Hematopoietic multipotent progenitor cell treated with erythropoietin and hydrocortisone succinate and interleukin-3 and kit ligand, for 8 days (in vitro differentiated cells): Measurements from ENCODE around the gene FOXA3.

Experiments used
- DNase-seq: peaks from one replicate; pipeline ENCODE4 v3.0.0-alpha.2; 2015

Gene FOXA3

GRCh38 chr19:45897261-45897812 is 33.2 kb downstream of the FOXA3 start:
- no peak for DNase-seq

- DNase-seq = no peak
Measured at GRCh38 chr19:45899253-45899652, 35.1 kb downstream of the FOXA3 start.

- no peak for DNase-seq
Measured at GRCh38 chr19:45899919-45900589, 35.9 kb downstream of the FOXA3 start.

- peak; percentile 68 for DNase-seq
Measured at GRCh38 chr19:45900738-45901431, 36.8 kb downstream of the FOXA3 start.

- DNase-seq = peak; percentile 16
Measured at GRCh38 chr19:45901432-45901911, 37.3 kb downstream of the FOXA3 start.

- peak; percentile 20 for DNase-seq
Measured at GRCh38 chr19:45901912-45902650, 38.0 kb downstream of the FOXA3 start, which contains the start of gene MYPOP. Gene MYPOP (minus strand): TSS chr19:45902613. CDS start chr19:45901773, 840 bp downstream.

- peak; percentile 97 for DNase-seq
Measured at GRCh38 chr19:45902651-45903625, 38.8 kb downstream of the FOXA3 start.

GRCh38 chr19:45905011-45905410 is 40.9 kb downstream of the FOXA3 start:
- no peak for DNase-seq

GRCh38 chr19:45906221-45906620 is 42.1 kb downstream of the FOXA3 start:
- no peak for DNase-seq

GRCh38 chr19:45908956-45909355 is 44.8 kb downstream of the FOXA3 start:
- DNase-seq = no peak

- DNase-seq = no peak
Measured at GRCh38 chr19:45911291-45911690, 47.2 kb downstream of the FOXA3 start.

GRCh38 chr19:45913874-45914830 is 50.0 kb downstream of the FOXA3 start, which contains the start of gene NANOS2:
Gene NANOS2 (minus strand): TSS chr19:45914778. CDS start chr19:45914693, 85 bp downstream.
- DNase-seq = peak; percentile 25

- peak; percentile 50 for DNase-seq
Measured at GRCh38 chr19:45917421-45918091, 53.4 kb downstream of the FOXA3 start.

- no peak for DNase-seq
Measured at GRCh38 chr19:45918721-45919120, 54.6 kb downstream of the FOXA3 start.

GRCh38 chr19:45919678-45920077 is 55.6 kb downstream of the FOXA3 start:
- DNase-seq = no peak

GRCh38 chr19:45920458-45920857 is 56.3 kb downstream of the FOXA3 start:
- no peak for DNase-seq

- peak; percentile 37 for DNase-seq
Measured at GRCh38 chr19:45922281-45922680, 58.2 kb downstream of the FOXA3 start.
